HEK293 (cell line): ENCODE measurements around the gene ITGA11.

Source experiments
- CTCF ChIA-PET: fragments of 350-600 bp; formaldehyde crosslinking; extraction: SDS; loops from one replicate; lab custom pipeline; 2021; ENCODE audit warnings: antibody characterized with exemption; lab: Yijun Ruan, JAX
- POLR2A ChIA-PET: fragments of 300-600 bp; formaldehyde crosslinking; extraction: SDS; loops from one replicate; lab custom pipeline; 2020; ENCODE audit warnings: antibody characterized with exemption, inconsistent platforms; lab: Yijun Ruan, JAX
- H3K27ac ChIP-seq: fragments of 200-500 bp; sonication (Bioruptor generic); 2 replicates; pipeline ENCODE4 v1.5.1; 2014; ENCODE audit warnings: low read depth, low read length, control low read depth, inconsistent platforms; ENCODE audit errors: extremely low read depth
- H3K36me3 ChIP-seq, 2 experiments: fragments of 200-500 bp in 1 of 2; sonication (Bioruptor generic) in 1 of 2; 1 replicate in 1 of 2; 2 replicates in 1 of 2; pipeline ENCODE4 v1.5.1; 2014 to 2017; ENCODE audit warnings: inconsistent platforms in 2 of 2, low read length in 2 of 2; ENCODE audit not compliant: control insufficient read depth in 2 of 2, insufficient read depth in 1 of 2
- H3K4me1 ChIP-seq: fragments of 200-500 bp; sonication (Bioruptor generic); 2 replicates; pipeline ENCODE4 v1.5.1; 2014; ENCODE audit warnings: mild to moderate bottlenecking, low read length, inconsistent platforms; ENCODE audit not compliant: control insufficient read depth, insufficient read depth
- H3K4me3 ChIP-seq: 2 replicates; pipeline ENCODE4 v1.5.1; 2011; ENCODE audit warnings: low read depth, mild to moderate bottlenecking, control low read depth, low read length, moderate library complexity
- H3K9me3 ChIP-seq: fragments of 200-500 bp; sonication (Bioruptor generic); 2 replicates; pipeline ENCODE4 v1.5.1; 2014; ENCODE audit warnings: low read depth, low read length, inconsistent platforms; ENCODE audit not compliant: control insufficient read depth, insufficient read depth
- GLIS1 ChIP-seq: fragments of 450-650 bp; formaldehyde crosslinking; IDR thresholded peaks from 2 replicates; pipeline ENCODE4 v1.5.1; 2016; ENCODE audit warnings: missing biosample characterization, missing genetic modification characterization
- HOXC10 ChIP-seq: sonication (generic); formaldehyde crosslinking; IDR thresholded peaks from 2 replicates; pipeline ENCODE4 v1.8.1; 2023; ENCODE audit warnings: mild to moderate bottlenecking, missing genetic modification reagents
- MYNN ChIP-seq: fragments of 450-650 bp; formaldehyde crosslinking; IDR thresholded peaks from 2 replicates; pipeline ENCODE4 v1.5.1; 2016; ENCODE audit warnings: missing biosample characterization, missing genetic modification characterization, borderline replicate concordance
- MZF1 ChIP-seq: fragments of 450-650 bp; formaldehyde crosslinking; IDR thresholded peaks from 2 replicates; pipeline ENCODE4 v1.5.1; 2017; ENCODE audit warnings: missing biosample characterization, missing genetic modification characterization, borderline replicate concordance
- SCRT1 ChIP-seq: fragments of 450-650 bp; formaldehyde crosslinking; IDR thresholded peaks from 2 replicates; pipeline ENCODE4 v1.5.1; 2016; ENCODE audit warnings: missing biosample characterization, missing genetic modification characterization, borderline replicate concordance
- SP2 ChIP-seq: fragments of 450-650 bp; formaldehyde crosslinking; IDR thresholded peaks from 2 replicates; pipeline ENCODE4 v1.5.1; 2016; ENCODE audit warnings: missing biosample characterization, missing genetic modification characterization
- SP3 ChIP-seq: fragments of 450-650 bp; formaldehyde crosslinking; IDR thresholded peaks from 2 replicates; pipeline ENCODE4 v1.5.1; 2016; ENCODE audit warnings: missing biosample characterization, missing genetic modification characterization
- ZNF132 ChIP-seq: fragments of 450-650 bp; formaldehyde crosslinking; IDR thresholded peaks from 2 replicates; pipeline ENCODE4 v1.5.1; 2017; ENCODE audit warnings: missing biosample characterization, missing genetic modification characterization, borderline replicate concordance
- ZNF335 ChIP-seq: fragments of 450-650 bp; formaldehyde crosslinking; conservative IDR thresholded peaks from 2 replicates; pipeline ENCODE4 v1.5.1; 2016; ENCODE audit warnings: missing biosample characterization, missing genetic modification characterization
- ZNF558 ChIP-seq: fragments of 450-650 bp; formaldehyde crosslinking; IDR thresholded peaks from 2 replicates; pipeline ENCODE4 v1.5.1; 2016; ENCODE audit warnings: missing biosample characterization, missing genetic modification characterization
- ZNF76 ChIP-seq: fragments of 450-650 bp; formaldehyde crosslinking; IDR thresholded peaks from 2 replicates; pipeline ENCODE4; 2016; ENCODE audit warnings: low read depth, missing biosample characterization, missing genetic modification characterization, borderline replicate concordance
- TF ChIP-seq, protein P1 (sequence below): fragments of 450-650 bp; formaldehyde crosslinking; IDR thresholded peaks from 2 replicates; pipeline ENCODE4 v1.5.1; 2016; ENCODE audit warnings: missing biosample characterization, missing genetic modification characterization
- TF ChIP-seq, protein P2 (sequence below): fragments of 450-650 bp; formaldehyde crosslinking; IDR thresholded peaks from 2 replicates; pipeline ENCODE4 v1.5.1; 2017; ENCODE audit warnings: missing biosample characterization, missing genetic modification characterization
- TF ChIP-seq, protein P3 (sequence below): fragments of 450-650 bp; formaldehyde crosslinking; IDR thresholded peaks from 2 replicates; pipeline ENCODE4 v1.5.1; 2016; ENCODE audit warnings: missing biosample characterization, missing genetic modification characterization
- TF ChIP-seq, protein P4 (sequence below): fragments of 450-650 bp; formaldehyde crosslinking; IDR thresholded peaks from 2 replicates; pipeline ENCODE4 v1.5.1; 2016; ENCODE audit warnings: missing biosample characterization, missing genetic modification characterization, borderline replicate concordance

ITGA11 gene

DNA sequence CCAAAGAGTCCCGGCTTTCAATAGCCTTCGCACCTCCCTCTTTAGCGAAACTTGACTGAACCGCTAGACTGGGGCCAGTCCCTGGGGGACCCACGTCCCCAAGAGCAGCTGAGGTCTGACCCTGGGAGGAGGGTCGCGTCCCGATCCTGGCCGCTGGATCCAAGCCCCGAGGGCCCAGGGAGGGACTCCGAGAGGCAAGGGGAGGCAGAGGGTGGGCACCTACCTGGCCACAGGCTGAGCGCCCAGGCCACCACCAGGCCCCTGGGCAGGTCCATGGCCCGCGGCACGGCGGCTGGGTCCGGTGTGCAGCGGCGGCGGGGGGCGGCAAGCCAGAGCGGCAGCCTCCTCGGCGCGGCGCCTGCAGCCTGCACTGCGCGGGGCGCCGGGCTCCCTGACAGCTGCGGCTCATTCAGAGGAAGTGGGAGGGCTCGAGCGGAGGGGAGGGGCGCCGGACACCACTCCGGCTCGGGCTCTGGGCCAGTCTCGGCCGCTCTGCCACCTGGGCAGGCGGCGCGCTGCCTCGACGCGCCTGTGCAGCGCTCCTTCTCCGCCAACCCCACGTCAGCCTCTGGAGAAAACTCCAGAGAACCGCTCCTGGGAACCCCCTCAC, at the start of gene ITGA11 (continued):
- TF ChIP-seq, protein P1, sequence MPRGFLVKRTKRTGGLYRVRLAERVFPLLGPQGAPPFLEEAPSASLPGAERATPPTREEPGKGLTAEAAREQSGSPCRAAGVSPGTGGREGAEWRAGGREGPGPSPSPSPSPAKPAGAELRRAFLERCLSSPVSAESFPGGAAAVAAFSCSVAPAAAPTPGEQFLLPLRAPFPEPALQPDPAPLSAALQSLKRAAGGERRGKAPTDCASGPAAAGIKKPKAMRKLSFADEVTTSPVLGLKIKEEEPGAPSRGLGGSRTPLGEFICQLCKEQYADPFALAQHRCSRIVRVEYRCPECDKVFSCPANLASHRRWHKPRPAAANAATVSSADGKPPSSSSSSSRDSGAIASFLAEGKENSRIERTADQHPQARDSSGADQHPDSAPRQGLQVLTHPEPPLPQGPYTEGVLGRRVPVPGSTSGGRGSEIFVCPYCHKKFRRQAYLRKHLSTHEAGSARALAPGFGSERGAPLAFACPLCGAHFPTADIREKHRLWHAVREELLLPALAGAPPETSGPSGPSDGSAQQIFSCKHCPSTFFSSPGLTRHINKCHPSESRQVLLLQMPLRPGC (tag by site-specific recombination), result no peak
- TF ChIP-seq ZNF132 (tag by site-specific recombination) (no peak), SP2 (tag by site-specific recombination) (no peak), ZNF335 (tag by site-specific recombination) (peak; percentile 73), SCRT1 (tag by site-specific recombination) (no peak), SP3 (tag by site-specific recombination) (no peak)
- TF ChIP-seq, protein P2, sequence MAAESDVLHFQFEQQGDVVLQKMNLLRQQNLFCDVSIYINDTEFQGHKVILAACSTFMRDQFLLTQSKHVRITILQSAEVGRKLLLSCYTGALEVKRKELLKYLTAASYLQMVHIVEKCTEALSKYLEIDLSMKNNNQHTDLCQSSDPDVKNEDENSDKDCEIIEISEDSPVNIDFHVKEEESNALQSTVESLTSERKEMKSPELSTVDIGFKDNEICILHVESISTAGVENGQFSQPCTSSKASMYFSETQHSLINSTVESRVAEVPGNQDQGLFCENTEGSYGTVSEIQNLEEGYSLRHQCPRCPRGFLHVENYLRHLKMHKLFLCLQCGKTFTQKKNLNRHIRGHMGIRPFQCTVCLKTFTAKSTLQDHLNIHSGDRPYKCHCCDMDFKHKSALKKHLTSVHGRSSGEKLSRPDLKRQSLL (tag by site-specific recombination), result no peak
- TF ChIP-seq, all 188 proteins: peak for 16

DNA sequence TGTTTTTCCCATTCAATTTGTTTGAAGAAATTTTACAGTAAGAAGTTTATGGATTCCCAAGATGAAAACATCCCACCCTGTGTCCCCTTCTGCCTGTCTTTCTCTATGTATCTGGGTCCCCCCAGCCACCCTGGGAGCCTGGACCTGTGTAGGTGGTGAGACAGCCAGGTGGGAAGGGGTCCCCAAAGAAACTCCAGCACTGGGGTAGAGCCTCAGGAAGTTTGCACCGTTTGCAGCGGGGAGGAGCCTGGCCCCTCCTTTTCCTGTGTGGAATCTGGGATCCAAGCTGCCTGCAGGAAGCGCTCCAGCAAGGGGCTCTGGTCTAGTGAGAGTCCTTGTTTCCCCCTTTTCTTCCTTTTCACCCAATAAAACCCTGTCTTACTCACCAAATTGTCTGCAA, 49.4 kb upstream of the ITGA11 start:
- ChIA-PET CTCF (no interaction called here), POLR2A (interaction anchor here (0.6 to 0.7 kb wide), 2 partner anchors 254 to 350 kb away, joined by 3 to 4 read pairs; no protein-coding TSS in a partner anchor)
- Histone ChIP-seq H3K36me3 (no peaks in the 10 kb centered on the region), H3K4me3 (no peak overlapping the region), H3K27ac (no peak overlapping the region), H3K4me1 (no peaks in the 10 kb centered on the region), H3K9me3 (no peaks in the 10 kb centered on the region)
- no peak for TF ChIP-seq MYNN (tag by site-specific recombination)

DNA sequence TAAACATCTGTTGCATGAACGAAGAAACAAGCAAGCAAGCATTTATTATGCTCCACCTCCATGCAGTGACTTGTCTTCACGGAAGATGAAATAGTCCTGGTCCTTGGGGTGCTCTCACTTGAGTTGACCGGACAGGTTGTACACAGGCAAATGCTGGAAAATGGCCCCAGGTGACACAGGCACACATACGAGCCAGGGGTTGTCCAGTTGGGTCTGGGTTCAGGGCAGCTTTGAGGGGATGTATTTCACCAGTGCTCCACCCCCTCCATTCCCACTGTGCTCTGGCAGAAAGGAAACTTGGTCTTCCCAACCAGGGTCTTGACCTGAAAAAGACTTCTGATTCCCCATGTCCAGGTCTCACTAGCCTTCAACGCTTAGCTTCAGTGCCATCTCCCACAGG, 48.3 kb upstream of the ITGA11 start:
- Histone ChIP-seq H3K36me3 (no peaks in the 10 kb centered on the region), H3K4me1 (no peaks in the 10 kb centered on the region), H3K27ac (no peak overlapping the region), H3K4me3 (no peak overlapping the region), H3K9me3 (no peaks in the 10 kb centered on the region)
- POLR2A ChIA-PET, result no interaction called here
- no peak for TF ChIP-seq HOXC10 (CRISPR knock-in tag)
- TF ChIP-seq ZNF558, result no peak
- TF ChIP-seq MZF1 (tag by site-specific recombination), result no peak
- no peak for TF ChIP-seq ZNF76
- TF ChIP-seq, protein P3, sequence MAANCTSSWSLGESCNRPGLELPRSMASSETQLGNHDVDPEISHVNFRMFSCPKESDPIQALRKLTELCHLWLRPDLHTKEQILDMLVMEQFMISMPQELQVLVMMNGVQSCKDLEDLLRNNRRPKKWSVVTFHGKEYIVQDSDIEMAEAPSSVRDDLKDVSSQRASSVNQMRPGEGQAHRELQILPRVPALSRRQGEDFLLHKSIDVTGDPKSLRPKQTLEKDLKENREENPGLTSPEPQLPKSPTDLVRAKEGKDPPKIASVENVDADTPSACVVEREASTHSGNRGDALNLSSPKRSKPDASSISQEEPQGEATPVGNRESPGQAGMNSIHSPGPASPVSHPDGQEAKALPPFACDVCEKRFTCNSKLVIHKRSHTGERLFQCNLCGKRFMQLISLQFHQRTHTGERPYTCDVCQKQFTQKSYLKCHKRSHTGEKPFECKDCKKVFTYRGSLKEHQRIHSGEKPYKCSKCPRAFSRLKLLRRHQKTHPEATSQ (tag by site-specific recombination), result no peak
- TF ChIP-seq, protein P4, sequence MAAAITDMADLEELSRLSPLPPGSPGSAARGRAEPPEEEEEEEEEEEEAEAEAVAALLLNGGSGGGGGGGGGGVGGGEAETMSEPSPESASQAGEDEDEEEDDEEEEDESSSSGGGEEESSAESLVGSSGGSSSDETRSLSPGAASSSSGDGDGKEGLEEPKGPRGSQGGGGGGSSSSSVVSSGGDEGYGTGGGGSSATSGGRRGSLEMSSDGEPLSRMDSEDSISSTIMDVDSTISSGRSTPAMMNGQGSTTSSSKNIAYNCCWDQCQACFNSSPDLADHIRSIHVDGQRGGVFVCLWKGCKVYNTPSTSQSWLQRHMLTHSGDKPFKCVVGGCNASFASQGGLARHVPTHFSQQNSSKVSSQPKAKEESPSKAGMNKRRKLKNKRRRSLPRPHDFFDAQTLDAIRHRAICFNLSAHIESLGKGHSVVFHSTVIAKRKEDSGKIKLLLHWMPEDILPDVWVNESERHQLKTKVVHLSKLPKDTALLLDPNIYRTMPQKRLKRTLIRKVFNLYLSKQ, result no peak
- no peak for TF ChIP-seq GLIS1 (tag by site-specific recombination)
- CTCF ChIA-PET, result no interaction called here
